GM21576 (cell line): ENCODE data around the gene BMP6.

Source experiments
- ATAC-seq: cut with Tn5 transposase; IDR thresholded peaks from one replicate; pipeline ENCODE4 v1.9.1; 2021; ENCODE audit warnings: mild to moderate bottlenecking, moderate library complexity; ENCODE audit not compliant: unreplicated experiment

BMP6 gene

GRCh38 chr6:7725849-7726415, at the start of gene BMP6:
Gene BMP6, plus strand, starts transcription at chr6:7726099. Its CDS starts 857 bp downstream, at chr6:7726956.
- peak; percentile 70 for ATAC-seq

DNA sequence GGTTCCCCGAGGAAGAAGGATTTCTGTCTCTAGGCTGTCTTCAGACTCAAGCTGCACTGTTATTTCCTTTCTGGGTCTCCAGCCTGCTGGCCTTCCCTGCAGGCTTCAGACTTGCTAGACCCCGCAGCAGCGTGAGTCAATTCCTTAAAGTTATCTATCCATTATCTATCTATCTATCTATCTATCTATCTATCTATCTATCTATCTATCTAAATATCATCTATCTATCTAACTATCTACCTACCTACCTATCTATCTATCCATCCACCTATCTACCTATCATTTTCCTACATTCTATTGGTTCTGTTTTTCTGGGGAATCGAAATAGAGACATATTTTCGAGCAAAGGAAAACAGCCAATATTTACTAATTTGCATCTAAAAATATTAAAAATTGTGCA, 48.7 kb upstream of the BMP6 start:
- no peak for ATAC-seq

DNA sequence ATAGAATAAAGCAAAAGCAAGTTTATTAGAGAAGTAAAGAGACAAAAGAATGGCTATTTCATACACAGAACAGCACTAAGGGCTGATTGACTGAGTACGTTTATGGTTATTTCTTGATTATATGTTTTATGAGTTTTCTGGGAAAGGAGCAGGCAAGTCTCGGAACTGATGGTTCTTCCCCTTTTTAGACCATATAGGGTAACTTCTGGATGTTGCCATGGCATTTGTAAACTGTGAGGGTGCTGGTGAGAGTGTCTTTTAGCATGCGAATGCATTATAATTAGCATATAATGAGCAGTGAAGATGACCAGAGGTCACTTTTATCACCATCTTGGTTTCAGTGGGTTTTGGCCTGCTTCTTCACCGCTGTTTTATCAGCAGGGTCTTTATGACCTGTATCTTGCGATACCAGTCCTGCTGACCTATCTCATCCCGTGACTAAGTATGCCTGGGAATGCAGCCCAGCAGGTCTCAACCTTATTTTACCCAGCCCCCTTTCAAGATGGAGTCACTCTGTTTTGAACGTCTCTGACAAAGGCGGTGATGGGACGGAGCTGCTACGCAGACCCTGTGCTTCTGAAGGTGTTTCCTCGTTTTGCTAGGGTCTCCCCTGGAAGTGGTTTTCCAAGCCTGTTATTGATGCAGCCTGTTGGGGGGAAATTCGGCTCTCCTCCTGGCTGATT, 45.4 kb upstream of the BMP6 start:
- no peak for ATAC-seq

- no peak for ATAC-seq
Observed at GRCh38 chr6:7681449-7681848, 44.5 kb upstream of the BMP6 start.

GRCh38 chr6:7684076-7684475, 41.8 kb upstream of the BMP6 start:
- ATAC-seq = no peak

GRCh38 chr6:7684843-7685242, 41.1 kb upstream of the BMP6 start:
- no peak for ATAC-seq

DNA sequence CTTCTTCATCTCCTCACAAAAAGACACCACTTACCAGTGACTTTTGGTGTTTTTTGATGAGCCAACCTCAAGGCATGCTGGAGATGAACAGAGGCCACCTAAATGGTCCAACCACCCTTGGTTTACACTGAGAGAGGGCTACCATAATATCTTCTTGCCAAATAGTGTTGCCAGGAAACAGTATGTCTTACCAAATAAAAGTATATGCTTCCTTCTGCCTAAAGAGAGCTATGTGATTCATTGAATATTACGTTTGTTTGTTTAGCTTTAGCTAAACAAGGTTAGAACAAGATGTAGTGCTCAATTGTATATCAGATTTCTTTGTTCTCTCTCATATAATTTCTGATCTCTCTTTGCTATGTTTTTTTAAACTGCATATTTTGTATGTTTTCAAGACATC, 40.6 kb upstream of the BMP6 start:
- no peak for ATAC-seq

GRCh38 chr6:7687145-7688111, 38.5 kb upstream of the BMP6 start:
- ATAC-seq = no peak

GRCh38 chr6:7691021-7691420, 34.9 kb upstream of the BMP6 start:
- no peak for ATAC-seq

GRCh38 chr6:7691675-7692452, 34.0 kb upstream of the BMP6 start:
- ATAC-seq = no peak

GRCh38 chr6:7692453-7692784, 33.5 kb upstream of the BMP6 start:
- no peak for ATAC-seq

DNA sequence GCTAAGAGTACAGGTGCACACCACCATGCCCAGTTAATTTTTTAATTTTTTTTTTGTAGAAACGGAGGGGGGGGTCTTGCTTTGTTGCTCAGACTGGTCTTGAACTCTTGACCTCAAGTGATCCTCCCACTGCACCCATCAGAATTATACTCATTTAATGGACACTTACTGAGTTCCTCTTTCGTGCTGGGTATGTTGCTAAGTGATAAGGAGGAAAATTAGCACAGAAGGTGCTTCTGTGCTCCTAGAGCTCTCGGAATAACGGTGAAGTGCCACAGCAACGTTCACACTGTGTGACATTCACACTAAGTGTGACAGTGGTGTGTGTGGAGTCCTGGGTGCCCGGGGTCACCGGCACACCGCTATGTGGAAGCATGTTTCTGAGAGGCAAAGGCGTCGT, 32.1 kb upstream of the BMP6 start:
- ATAC-seq = no peak

DNA sequence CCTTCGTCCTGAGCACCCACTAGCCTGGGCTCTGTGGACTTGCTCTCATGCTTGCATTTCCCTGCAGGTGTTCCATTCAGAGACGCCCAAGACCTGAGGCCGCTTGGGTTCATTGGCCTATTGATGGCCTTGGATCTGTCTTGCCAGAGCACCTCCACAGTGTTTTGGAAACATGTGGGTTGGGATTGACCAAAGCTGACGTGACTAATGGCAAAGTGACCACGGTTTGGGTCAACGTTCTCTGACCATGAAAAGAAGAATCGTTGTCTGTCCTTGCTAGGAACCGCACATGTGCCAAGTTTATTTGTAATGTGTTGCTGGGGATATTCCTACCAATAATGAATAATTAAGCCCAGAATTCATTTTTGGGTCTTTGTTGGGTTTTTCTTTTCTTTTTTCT, 29.8 kb upstream of the BMP6 start:
- ATAC-seq = no peak

DNA sequence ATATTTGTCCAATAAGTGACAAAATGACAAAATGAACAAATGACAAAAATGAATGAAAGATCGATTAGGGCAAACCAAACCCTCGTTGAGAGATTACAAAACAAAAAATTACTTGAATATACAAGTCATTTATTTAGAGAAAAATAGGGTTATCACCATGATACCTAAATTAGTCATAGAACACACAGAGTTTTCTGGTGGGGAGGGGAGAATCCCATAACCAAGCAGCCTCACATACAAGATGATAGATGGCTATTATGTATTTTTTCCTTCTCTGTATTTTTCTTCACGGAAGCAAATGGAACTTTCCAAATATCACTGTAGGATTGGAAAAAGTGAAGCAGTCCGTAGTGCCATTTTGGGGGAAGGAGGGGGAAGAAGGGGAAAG, 28.5 kb upstream of the BMP6 start:
- no peak for ATAC-seq

DNA sequence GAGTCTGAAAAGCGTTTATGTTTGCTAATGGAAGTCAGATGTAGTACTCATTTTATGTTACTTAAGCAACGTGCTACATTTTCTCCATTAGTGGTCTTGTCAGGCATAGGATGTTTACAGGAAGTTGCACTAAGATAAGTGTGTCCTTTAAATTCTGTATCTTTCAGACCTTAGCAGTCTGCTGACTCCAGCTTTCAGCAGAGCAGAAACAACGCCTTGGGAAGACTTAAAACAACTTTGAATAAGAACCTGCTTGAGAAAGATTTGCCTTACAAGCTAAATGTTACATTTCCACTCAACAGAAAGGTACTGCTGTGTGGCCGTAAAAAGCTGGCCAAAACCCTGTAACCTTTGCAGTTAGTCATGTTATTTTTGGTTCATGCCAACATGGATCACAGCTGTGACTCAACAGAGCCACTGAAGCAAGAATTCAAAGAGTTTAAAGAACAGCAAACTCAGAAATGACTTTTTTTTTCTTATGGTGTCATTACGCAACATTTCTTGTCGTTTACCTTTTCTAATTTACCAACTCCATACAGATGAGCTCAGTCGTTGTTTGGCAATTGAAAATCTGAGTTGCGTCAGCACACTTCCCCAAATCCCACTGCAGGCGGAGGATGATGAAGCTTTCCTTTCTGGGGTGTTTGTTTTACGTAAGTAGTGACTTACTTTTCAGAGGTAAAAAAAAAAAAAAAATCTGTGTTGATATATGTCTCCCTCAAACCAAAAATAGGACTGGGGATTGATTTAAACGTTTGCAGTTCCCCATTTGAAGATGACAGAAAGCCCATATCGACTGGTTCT, 27.9 kb upstream of the BMP6 start:
- no peak for ATAC-seq

GRCh38 chr6:7701212-7701834, 24.6 kb upstream of the BMP6 start:
- no peak for ATAC-seq

- no peak for ATAC-seq
Observed at GRCh38 chr6:7703148-7703680, 22.7 kb upstream of the BMP6 start.

DNA sequence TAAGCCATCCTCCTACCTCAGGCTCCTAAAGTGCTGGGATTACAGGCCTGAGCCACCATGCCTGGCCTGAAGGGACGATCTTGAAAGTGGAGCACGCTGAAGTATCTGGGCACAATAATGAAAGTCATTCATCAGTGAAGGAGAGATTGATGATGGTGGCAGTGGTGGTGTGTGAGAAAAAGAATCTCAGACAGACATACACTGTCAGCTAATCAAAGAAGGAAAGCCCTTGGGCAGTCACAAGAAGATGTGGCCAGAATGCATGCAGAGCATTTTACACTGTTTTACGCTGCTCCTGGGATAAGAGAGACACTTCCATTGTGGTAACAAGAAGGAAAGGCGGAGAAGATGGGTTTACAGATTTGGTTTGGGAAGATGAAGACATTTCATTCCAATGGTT, 20.4 kb upstream of the BMP6 start:
- no peak for ATAC-seq

- no peak for ATAC-seq
Observed at GRCh38 chr6:7706269-7706668, 19.6 kb upstream of the BMP6 start.

DNA sequence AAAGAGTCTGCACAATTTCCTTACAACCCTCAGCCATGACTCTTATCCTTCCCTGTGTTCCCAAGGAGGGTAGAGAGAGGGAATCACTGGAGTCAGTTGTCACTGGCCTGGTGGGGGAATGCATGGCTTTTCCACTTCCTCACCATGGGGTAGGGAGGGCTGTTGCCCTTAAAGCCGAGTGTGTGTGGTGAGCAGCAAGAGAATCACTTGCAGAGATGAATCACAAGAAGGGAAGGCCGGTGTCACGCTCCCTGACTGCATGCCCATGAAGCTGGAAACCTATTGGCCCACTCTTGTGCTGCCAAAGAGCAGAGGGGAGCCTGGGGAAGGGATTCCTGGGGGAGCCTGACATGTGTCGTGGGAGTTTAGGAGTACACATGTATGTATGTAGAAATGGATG, 18.1 kb upstream of the BMP6 start:
- no peak for ATAC-seq
